GM21360 (cell line): ENCODE measurements around the gene PDZRN4.
"Not testable (repeated sequence)": the region's sequence is repeated elsewhere in the genome, so short reads cannot be mapped to it uniquely, and the experiment has no call there.

ENCODE experiments used
- ATAC-seq: cut with Tn5 transposase; IDR thresholded peaks from one replicate; pipeline ENCODE4 v1.9.1; 2021; ENCODE audit warnings: mild to moderate bottlenecking, moderate library complexity; ENCODE audit not compliant: unreplicated experiment

Gene PDZRN4

GRCh38 chr12:41545761-41546160 is 357.6 kb downstream of the PDZRN4 start:
- no peak for ATAC-seq

- not testable (repeated sequence) for ATAC-seq
These were observed 359.0 kb downstream of the PDZRN4 start for GRCh38 chr12:41547071-41547470.

DNA sequence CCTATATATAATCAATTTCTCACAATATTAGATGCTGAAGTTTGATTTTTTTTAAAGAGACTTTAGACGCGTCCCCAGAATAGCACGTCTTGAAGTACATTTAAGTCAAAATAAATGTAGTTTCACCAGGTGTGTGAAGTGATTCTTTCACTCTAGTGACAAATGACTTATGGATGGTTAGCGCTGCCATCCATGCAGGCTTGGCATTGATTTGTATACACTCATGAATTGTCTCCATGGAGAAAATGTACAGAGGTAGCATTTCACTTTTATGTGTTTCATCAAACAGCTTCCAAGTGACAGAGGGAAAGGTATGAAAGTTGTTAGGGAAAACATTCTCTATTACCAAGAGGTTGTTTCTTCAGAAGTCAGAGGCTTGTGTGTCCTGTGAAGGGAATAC is 360.8 kb downstream of the PDZRN4 start:
- no peak for ATAC-seq

DNA sequence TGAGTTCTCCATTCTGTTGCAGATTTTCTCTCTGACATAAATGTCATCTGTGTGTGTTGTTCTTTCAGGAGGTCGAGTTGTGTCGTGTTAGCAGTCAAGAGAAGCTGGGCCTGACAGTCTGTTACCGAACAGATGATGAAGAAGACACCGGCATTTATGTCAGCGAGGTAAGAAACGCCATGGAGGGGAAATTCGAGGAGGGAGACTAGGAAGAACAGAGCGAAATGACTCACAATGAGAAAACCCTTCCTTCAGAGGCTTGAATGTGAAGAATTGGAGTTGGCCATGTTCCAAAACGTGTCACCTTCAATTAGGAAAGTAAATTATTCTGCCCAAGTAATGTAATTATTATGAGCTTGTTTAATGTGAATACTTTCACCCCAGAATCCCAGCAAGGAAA is 364.5 kb downstream of the PDZRN4 start:
- no peak for ATAC-seq

- no peak for ATAC-seq
These were observed 368.1 kb downstream of the PDZRN4 start for GRCh38 chr12:41556176-41556575.

DNA sequence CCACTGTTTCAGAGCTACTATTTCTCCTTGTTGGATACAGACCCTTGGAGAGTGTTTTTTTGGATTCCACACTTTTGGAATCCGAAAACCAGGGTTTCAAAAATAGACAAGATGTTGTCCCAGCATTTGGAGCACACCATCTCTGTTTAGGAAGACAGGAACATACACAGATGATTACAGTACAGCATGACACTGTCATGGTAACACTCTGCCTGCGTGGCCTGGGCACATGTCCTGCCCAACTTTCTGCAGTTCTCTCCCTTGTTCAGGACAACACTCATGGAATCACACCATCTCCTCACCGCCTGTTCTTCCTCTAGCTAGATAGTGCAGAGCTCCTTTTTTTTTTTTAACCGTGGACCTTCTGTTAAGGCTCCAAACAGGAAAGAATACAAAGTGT is 369.2 kb downstream of the PDZRN4 start:
- ATAC-seq, result no peak

DNA sequence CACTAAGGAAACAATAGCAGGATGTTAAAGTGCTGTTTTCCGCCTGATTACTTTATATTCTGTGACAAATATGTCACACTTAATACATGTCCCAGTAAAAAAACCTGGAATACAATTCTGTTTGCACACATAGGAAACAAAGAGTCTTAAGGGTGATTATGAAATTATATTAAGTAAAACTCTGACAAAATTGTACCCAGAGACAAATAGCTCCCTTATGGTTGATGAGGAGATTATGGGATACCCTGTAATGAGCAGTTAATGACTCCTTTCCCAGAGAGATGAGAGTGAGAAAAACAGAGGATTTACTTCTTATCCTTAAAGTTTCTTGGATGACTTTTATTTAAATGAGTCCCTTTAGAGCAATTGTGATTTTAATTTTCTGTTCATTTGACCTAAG is 370.6 kb downstream of the PDZRN4 start:
- no peak for ATAC-seq

DNA sequence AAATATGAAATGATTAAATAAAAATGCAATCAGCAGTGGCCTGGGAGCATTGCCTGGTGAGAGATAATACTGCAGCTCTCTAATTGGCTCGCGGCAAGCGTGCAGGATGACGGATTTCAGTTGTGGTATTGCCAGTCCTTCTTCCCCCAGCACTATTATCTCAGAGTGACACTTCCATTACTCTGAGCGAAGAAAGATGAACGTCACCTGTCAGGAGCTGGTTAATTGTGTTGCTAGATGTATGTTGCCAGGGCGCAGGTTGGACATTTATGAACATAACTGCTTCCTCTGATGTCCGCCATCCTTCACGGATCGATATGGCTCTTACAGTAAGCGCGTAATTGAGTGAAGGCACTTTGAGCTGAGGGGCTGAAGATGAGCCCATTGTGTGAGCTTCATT is 374.9 kb downstream of the PDZRN4 start:
- no peak for ATAC-seq

- no peak for ATAC-seq
These were observed 376.7 kb downstream of the PDZRN4 start for GRCh38 chr12:41564816-41565215.

DNA sequence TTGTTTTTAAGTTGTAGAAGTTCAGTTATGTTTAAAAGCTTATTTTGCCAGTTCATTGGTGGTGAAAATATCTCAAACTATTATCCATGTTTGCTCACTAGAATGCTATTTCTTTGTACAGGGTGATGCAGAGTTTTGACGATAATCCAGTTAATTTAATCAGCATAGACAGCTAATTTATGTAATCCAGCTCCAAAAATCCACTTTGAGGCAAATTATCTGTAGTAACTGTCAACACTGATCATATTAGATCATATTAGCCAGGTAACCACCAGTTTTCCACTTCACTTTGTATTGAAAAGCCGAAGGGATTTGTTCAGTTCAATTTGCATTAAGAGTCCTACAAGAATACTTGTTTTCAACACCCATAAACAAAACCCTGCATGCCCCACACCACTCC is 378.6 kb downstream of the PDZRN4 start:
- ATAC-seq, result no peak

DNA sequence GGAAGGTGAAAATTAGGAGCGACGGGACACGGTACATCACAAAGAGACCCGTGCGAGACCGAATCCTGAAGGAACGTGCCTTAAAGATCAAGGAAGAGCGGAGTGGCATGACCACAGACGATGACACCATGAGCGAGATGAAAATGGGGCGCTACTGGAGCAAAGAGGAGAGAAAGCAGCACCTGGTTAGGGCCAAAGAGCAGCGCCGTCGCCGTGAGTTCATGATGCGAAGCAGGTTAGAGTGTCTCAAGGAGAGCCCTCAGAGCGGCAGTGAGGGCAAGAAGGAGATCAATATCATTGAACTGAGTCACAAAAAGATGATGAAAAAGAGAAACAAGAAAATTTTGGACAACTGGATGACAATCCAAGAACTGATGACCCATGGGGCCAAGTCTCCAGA is 385.3 kb downstream of the PDZRN4 start:
- ATAC-seq, result no peak

GRCh38 chr12:41576925-41577324 is 388.8 kb downstream of the PDZRN4 start:
- ATAC-seq, result no peak

GRCh38 chr12:41577995-41578394 is 389.9 kb downstream of the PDZRN4 start:
- ATAC-seq, result no peak

GRCh38 chr12:41585784-41586183 is 397.7 kb downstream of the PDZRN4 start:
- ATAC-seq, result no peak

DNA sequence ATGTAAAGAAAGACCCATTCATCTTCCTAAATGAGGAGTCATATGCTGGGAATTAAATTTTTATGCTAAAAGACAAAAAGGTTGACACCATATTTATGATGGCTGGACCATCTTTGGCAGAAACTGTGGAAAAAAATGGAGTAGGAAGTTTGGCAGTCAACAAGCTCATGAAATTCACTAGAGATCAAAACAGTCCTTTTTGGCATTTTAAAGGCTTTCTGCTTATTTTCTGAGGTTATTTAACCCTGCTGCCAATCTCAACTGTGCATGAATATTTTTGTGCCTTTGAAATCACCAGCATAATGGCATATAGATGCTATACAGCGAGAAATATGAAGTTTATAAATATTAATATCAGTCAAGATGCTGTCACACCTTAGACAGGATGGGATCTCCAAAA is 399.5 kb downstream of the PDZRN4 start:
- no peak for ATAC-seq

DNA sequence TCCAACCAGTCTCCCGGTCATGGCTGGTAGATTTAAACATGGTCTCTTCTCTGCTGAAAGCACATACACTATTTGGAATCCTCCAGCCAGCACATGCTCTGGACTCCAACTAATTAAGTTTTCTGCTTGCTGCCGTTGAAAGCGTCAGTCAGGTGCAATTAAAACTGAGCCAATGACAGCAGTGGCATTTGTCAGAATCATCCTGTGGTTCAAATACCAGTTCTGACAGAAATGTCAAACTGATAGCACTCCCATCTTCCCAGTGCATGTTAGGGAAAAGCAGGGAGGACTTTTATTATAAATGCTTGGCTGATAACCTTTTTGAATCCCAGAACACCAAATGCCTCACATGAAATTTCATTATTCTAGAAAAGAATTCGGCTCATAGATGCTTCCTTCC is 401.8 kb downstream of the PDZRN4 start:
- ATAC-seq, result no peak

- no peak for ATAC-seq
These were observed 408.1 kb downstream of the PDZRN4 start for GRCh38 chr12:41596190-41596589.

- no peak for ATAC-seq
These were observed 416.7 kb downstream of the PDZRN4 start for GRCh38 chr12:41604830-41605229.

- ATAC-seq, result no peak
These were observed 417.6 kb downstream of the PDZRN4 start for GRCh38 chr12:41605545-41606305.

GRCh38 chr12:41606468-41607445 is 418.6 kb downstream of the PDZRN4 start:
- ATAC-seq, result no peak

- no peak for ATAC-seq
These were observed 424.9 kb downstream of the PDZRN4 start for GRCh38 chr12:41612892-41613557.
